ENCODE data around the gene BIRC6. TPM values are rescaled to one million over a fixed set of nuclear protein-coding genes. Genes with fewer than 3 reads are reported as not detected.

BIRC6 gene
- total and polyA plus RNA-seq, 2 of the 8 experiments (the other 6 are each of a cell fraction or from before 2014, with no cell fraction given), result 32.5 to 69.5 TPM

GRCh38 chr2:32402091-32402490 lies 45.3 kb downstream of the BIRC6 start:
- H4K91ac ChIP-seq (replicated peaks; ENCODE audit: insufficient read length, low read length), result no peak overlapping the region
- no peaks in the 10 kb centered on the region for H3K4me1 ChIP-seq (replicated peaks in 1 of 4; ENCODE audit: control insufficient read depth in 3 of 4, insufficient read depth in 4 of 4, low read length in 3 of 4)
- H2BK120ac ChIP-seq (replicated peaks; ENCODE audit: low read depth, low read length), result no peak overlapping the region
- peaks cover 0 to 24% (median 7%) of the 10 kb centered on the region in 4 experiments; a peak in 3 of 8 replicates for H3K36me3 ChIP-seq (ENCODE audit: control insufficient read depth in 2 of 4, insufficient read depth in 4 of 4, low read length in 3 of 4)
- no peak overlapping the region for H3K4me2 ChIP-seq (ENCODE audit: insufficient read depth in 1 of 2, low read depth in 2 of 2, low read length in 2 of 2)
- H2BK5ac ChIP-seq (ENCODE audit: low read depth, low read length), result no peak overlapping the region
- no peak overlapping the region for H3K27ac ChIP-seq (ENCODE audit: low read depth, low read length)
- no peak overlapping the region for H4K5ac ChIP-seq (ENCODE audit: insufficient read length, low read depth, low read length)
- H3K9ac ChIP-seq (replicated peaks in 1 of 4; ENCODE audit: extremely low read depth in 1 of 4, low read depth in 3 of 4, low read length in 3 of 4), result no peak overlapping the region
- H2AK5ac ChIP-seq (ENCODE audit: low read depth, low read length), result no peak overlapping the region
- H2AFZ ChIP-seq (ENCODE audit: low read length), result no peak overlapping the region
- H2BK15ac ChIP-seq (ENCODE audit: low read length), result no peak overlapping the region
- no peak overlapping the region for H2BK12ac ChIP-seq (ENCODE audit: low read depth, low read length)
- no peak overlapping the region for H3K4me3 ChIP-seq (ENCODE audit: extremely low read depth in 1 of 4, insufficient read depth in 2 of 4, low read depth in 3 of 4, low read length in 4 of 4)
- no peaks in the 10 kb centered on the region for H3K9me3 ChIP-seq (ENCODE audit: insufficient read depth in 2 of 2, low read depth in 1 of 2, low read length in 1 of 2)
- no peak overlapping the region for H3K56ac ChIP-seq (replicated peaks; ENCODE audit: insufficient read length, low read depth, low read length)
- FAIRE-seq, result no peak
- H4K8ac ChIP-seq (ENCODE audit: extremely low read depth, insufficient read depth, low read length), result no peak overlapping the region
- no peak overlapping the region for H3K18ac ChIP-seq (ENCODE audit: extremely low read depth, low read length)
- no peak overlapping the region for H2BK20ac ChIP-seq (ENCODE audit: low read length)
- DNase-seq (ENCODE audit: low read depth in 1 of 2, low spot score in 2 of 2), result no peak
- no peaks in the 10 kb centered on the region for H3K79me2 ChIP-seq (ENCODE audit: control insufficient read depth in 1 of 2, insufficient read depth in 2 of 2, low read length in 2 of 2)
- no peaks in the 10 kb centered on the region for H3K27me3 ChIP-seq (replicated peaks in 1 of 4; ENCODE audit: control insufficient read depth in 3 of 4, extremely low read depth in 1 of 4, insufficient read depth in 3 of 4, low read length in 3 of 4)
- ChIA-PET CTCF (ENCODE audit: partially characterized antibody) (no interaction called here), POLR2A (ENCODE audit: partially characterized antibody) (no interaction called here)
- no peak overlapping the region for H3K4ac ChIP-seq (replicated peaks; ENCODE audit: insufficient read length, low read depth, low read length)
- H4K20me1 ChIP-seq (replicated peaks in 1 of 2; ENCODE audit: control insufficient read depth in 1 of 2, insufficient read depth in 2 of 2, low read length in 2 of 2), result no peaks in the 10 kb centered on the region
- no peaks in the 10 kb centered on the region for H3K79me1 ChIP-seq (ENCODE audit: low read depth, low read length)
- H3K23ac ChIP-seq (ENCODE audit: insufficient read length), result no peak overlapping the region
- no peaks in the 10 kb centered on the region for H3K23me2 ChIP-seq (ENCODE audit: low read depth, low read length)
- H3K14ac ChIP-seq (ENCODE audit: insufficient read length), result no peak overlapping the region
- no peak for TF ChIP-seq TAF7 (optimal IDR thresholded peaks at IDR 0.05; ENCODE audit: borderline replicate concordance, low read depth, low read length)
- no peak for TF ChIP-seq POLR2A (IDR thresholded peaks at IDR 0.05; ENCODE audit: control extremely low read depth in 1 of 2, low read depth in 2 of 2, low read length in 2 of 2)
- TF ChIP-seq SIRT6 (IDR thresholded peaks at IDR 0.05; ENCODE audit: low read length), result no peak
- no peak for TF ChIP-seq EP300 (IDR thresholded peaks at IDR 0.05; ENCODE audit: borderline replicate concordance in 1 of 2, low read depth in 2 of 2, low read length in 2 of 2)
- no peak for TF ChIP-seq SP2 (IDR thresholded peaks at IDR 0.05; ENCODE audit: low read length)
- no peak for TF ChIP-seq BCL11A (IDR thresholded peaks at IDR 0.05; ENCODE audit: low read depth in 2 of 2, low read length in 2 of 2)
- no peak for TF ChIP-seq ATF2 (IDR thresholded peaks at IDR 0.05; ENCODE audit: low read length)
- TF ChIP-seq KDM4A (IDR thresholded peaks at IDR 0.05; ENCODE audit: low read depth, low read length, severe bottlenecking), result no peak
- TF ChIP-seq FOSL1 (IDR thresholded peaks at IDR 0.05; ENCODE audit: insufficient read depth, low read depth, low read length), result no peak
- no peak for TF ChIP-seq ZNF274 (IDR thresholded peaks at IDR 0.05; ENCODE audit: borderline replicate concordance, extremely low read depth, low read length)
- TF ChIP-seq CHD2 (IDR thresholded peaks at IDR 0.05; ENCODE audit: low read length), result no peak
- TF ChIP-seq CTBP2 (IDR thresholded peaks at IDR 0.05; ENCODE audit: borderline replicate concordance, insufficient read depth, insufficient read length, low read length), result no peak
- TF ChIP-seq SAP30 (IDR thresholded peaks at IDR 0.05; ENCODE audit: insufficient read depth, insufficient replicate concordance, low read length), result no peak
- no peak for TF ChIP-seq SIN3A (conservative IDR thresholded peaks at IDR 0.05 in 1 of 2, IDR thresholded peaks at IDR 0.05 in 1 of 2; ENCODE audit: low read depth in 1 of 2, low read length in 2 of 2)

All from H1 (cell line).